NCI-H1105 treated with DMSO at 0.1 percent for 48 hours (cell line): Measurements from ENCODE around the gene SPAG9.
"Not testable (repeated sequence)": the region's sequence is repeated elsewhere in the genome, so short reads cannot be mapped to it uniquely, and the experiment has no call there.

Experiments
- DNase-seq: peaks from one replicate; lab custom pipeline; 2025; lab: John Stamatoyannopoulos, UW

The SPAG9 gene

DNA sequence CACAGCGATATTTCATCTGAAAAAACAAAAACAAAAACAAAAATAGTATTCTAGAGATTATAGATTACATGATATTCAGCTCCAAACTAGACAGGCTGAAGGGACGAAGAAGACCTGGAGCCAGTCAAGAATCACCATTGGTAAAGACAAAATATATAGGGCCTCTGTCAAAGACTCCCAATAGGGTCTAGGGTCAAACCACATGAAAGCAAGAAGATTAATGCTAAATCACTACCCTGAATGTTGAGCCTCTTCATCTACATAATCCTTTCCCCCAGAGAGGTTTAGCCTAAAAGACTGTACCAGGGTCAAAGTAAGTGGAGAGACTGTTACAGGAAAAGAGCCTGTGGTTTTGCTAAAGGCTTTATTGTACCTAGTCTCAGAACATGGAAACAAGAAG lies 21.9 kb upstream of the SPAG9 start:
- no peak for DNase-seq

GRCh38 chr17:51135956-51136355 lies 15.3 kb upstream of the SPAG9 start:
- no peak for DNase-seq

DNA sequence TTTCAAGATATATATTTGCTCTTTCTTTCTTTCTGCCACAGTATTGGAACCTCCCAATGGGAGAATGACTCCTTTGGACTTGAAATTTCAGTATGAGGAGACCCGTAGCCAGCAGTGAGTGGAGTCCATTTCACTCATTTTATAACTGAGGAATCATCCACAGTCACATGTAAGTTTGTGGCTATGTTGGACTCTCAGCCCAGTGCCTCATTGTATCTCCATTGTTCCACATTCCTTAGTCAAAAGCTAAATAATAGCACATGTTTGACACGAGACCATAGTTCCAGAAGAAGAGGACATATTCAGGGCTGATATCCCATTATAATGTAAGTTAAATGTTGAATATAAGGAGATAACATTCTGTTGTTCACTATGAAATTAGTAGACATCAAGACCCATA lies 12.7 kb upstream of the SPAG9 start:
- DNase-seq: no peak

GRCh38 chr17:51132964-51133319 lies 12.3 kb upstream of the SPAG9 start:
- no peak for DNase-seq

DNA sequence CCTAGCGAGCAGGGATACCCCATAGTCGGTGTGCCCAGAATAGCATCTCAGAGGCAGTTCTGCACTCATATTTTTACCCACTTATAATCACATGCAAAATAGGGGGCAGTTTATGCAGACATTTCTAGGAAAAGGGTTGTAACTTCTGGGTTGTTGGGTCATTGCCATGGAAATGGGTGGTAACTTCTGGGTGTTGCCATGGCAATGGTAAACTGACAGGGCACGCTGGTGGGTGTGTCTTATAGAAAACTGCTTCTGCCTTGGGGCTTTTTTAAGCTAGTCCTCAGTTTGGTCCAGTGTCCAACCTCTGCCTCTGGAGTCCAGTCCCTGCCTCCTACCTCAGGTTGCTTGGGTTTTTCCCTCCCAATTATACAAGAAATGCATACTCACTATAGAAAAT lies 7.4 kb upstream of the SPAG9 start:
- DNase-seq: no peak

- no peak for DNase-seq
Measured at GRCh38 chr17:51124640-51125503, 4.2 kb upstream of the SPAG9 start.

DNA sequence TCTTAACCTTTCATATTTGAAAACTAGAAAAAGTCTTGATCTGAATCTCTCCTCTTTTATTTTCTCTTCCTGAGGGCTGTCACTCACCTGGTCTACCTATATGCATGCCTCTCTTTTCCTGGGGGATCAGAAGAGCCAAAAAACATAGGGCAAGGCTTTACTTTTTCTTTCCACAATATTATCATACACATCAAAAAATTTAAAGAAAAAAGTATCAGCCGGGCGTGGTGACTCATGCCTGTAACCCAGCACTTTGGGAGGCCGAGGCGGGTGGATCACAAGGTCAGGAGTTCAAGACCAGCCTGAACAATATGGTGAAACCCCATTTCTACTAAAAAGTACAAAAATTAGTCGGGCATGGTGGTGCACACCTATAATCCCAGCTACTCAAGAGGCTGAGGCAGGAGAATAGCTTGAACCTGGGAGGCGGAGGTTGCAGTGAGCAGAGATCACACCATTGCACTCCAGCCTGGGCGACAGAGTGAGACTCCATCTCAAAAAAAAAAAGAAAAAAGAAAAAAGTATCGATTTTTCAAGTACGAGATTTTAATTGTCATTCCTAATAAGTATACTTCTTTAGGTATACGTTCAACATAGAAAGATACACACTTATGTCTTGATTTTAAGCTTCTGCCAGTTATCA lies 1.9 kb upstream of the SPAG9 start:
- not testable (repeated sequence) for DNase-seq

DNA sequence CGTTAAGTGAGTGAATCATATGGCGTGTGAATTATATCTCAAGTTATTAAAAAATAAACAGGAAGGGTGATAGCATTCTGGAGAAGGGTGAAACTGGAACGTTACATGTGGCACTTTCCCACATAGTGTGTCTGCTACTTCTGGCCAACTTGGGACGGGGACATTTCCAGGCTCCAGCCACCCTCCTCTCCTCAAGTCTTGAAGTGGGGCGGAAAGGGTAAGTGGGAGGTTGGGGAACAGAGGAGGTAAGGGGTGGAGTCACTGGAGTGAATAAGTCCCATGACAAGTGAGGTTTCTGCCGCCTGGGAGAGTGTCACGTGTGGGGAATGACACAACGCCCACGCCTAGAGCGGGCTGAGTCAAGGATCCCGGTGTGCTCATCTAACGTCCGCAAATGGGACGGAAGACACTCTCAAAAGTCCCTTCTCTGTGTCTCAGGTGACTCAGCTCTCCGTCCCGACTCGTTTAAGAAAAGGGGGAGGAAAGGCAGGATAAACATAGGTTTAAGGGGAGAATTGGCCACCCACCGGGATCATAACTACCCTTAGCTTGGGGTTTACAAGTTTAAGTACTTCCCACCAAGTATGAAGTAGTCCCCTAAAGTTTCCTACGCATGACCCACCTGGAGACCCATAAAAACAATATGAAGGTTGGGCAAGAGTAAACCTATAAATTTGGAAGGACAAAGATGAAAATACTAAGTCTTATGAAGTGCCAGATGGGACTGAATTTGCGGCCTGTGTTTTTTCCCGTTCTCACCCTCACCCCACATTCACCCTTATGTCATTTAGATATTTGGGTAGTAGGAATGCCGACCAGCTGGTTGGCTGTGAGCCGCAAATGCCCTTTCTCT lies 1.2 kb upstream of the SPAG9 start:
- peak; percentile 16 for DNase-seq

DNA sequence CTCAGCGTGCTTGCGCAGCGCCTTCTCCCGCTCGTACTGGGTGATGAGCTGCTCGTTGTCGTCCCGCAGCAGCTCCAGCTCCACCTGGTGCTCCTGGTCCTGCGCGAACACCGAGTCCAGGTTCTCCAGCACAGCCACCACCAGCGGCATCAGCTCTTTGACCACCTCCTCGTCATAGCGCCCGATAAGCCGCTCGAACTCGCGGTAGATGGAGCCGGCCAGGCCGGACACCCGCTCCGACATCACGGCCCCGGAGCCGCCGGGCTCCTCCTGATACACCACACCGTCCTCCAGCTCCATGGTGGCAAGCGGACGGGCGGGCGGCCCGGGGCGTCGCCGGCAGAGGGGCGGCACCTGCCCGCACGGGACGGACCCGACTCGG lies 320 bp downstream of the SPAG9 start:
- peak; percentile 48 for DNase-seq

DNA sequence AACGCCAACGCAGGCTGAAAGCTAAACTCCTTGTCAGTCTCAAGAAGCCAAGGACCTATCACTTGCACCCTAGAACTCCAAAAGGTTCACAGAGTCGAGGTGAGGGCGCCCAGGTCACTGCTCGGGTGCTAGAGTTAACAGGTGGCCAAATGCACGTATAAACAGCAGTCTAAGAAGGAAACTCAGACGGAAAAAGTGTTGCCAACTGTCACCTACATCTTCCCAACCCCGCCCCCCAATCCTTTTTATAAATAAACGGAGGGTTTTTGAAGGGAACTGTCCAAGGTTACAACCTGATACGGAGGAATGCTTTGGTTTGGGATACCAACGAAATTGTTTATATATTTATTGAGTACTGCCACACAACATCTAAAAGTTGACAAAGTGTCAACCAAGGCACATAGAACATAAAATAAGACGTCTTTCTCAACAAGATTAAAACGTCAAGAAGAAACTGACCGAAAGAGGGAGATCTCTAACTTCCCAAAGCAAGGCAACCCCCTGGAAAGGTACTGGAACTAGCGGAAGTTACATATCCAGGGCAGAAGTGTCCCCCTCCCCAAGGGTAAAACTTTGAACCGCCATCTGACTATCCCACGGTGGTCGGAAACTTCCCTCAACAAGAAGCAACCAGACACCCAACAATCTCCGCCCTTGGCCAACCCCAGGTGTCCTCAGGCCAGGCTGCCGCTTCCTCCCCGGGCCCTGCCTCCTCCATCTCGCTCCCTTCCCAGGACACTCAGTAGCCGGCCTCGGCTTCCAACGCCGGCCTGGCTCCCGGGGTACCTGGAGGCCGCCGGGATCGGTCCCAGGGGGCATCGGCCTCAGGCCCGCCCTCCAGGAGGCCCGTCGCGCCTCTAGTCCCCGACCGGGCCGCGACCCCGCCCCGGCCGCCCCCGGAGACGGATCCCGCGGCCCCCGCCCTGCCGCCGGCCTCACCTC lies 982 bp downstream of the SPAG9 start:
- DNase-seq: no peak

- peak; percentile 93 for DNase-seq
Measured at GRCh38 chr17:51118330-51119195, 2.1 kb downstream of the SPAG9 start.

GRCh38 chr17:51115179-51115578 lies 5.5 kb downstream of the SPAG9 start:
- DNase-seq: no peak

DNA sequence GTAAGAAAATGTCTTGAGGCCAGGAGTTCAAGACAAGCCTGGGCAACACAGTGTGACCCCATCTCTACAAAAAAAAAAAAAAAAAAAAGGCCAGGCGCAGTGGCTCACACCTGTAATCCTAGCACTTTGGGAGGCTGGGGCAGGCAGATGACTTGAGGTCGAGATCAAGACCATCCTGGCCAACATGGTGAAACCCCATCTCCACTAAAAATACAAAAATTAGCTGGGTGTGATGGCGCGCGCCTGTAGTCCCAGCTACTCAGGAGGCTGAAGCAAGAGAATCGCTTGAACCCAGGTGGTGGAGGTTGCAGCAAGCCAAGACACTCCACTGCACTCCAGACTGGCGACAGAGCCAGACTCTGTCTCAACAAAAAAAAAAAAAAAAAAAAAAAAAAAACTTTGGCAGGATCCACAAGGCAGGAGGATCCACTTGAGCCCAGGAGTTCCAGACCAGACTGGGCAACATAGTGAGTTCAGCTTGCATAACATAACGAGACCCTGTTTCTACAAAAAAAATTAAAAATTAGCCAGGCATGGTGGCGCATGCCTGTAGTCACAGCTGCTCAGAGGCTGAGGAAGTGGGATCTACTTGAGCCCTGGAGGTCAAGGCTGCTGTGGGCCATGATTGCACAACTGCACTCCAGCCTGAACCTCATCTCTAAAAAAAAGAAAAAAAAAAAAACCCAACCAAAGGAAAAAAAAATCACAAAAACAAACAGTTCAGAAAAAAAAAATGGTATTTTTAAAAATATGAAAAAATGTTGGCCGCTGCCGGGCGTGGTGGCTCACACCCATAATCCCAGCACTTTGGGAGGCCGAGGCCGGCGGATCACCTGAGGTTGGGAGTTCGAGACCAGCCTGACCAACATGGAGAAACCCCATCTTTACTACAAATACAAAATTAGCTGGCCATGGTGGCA lies 8.1 kb downstream of the SPAG9 start:
- not testable (repeated sequence) for DNase-seq

GRCh38 chr17:51107778-51108177 lies 12.9 kb downstream of the SPAG9 start:
- DNase-seq: no peak

GRCh38 chr17:51103451-51103850 lies 17.2 kb downstream of the SPAG9 start:
- no peak for DNase-seq

GRCh38 chr17:51103050-51103449 lies 17.6 kb downstream of the SPAG9 start:
- DNase-seq: no peak

GRCh38 chr17:51097708-51098446 lies 22.8 kb downstream of the SPAG9 start:
- DNase-seq: no peak

DNA sequence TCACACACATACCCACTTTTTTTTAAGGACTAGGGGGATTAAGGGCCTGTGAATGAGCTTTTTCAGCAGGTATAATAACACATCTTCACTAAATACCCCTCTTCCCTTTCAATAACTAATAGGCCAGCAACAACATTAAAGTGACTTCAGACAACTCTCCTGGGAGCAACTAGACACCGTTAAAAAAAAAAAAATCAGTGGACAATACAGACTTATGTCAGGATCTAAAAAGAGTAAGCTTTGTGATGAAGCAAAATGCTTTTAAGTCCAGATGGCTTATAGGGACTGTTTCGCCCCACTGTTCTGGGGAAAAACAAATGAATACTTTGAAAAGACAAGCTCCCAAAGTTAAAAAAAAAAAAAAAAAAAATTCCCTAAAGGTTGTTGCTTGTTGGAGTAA lies 29.0 kb downstream of the SPAG9 start:
- DNase-seq: no peak

- not testable (repeated sequence) for DNase-seq
Measured at GRCh38 chr17:51088868-51089267, 31.8 kb downstream of the SPAG9 start.
